Fibroblast of lung (primary cell): Measurements from ENCODE around the gene USP21.

ENCODE experiments used
- CTCF ChIP-seq, 2 donors: IDR thresholded peaks in 1 of 2; conservative IDR thresholded peaks in 1 of 2; 1 replicate in 1 of 2; 2 replicates in 1 of 2; pipeline ENCODE4 v1.5.1; 2011 to 2012; ENCODE audit warnings: low read length in 2 of 2, control low read depth in 1 of 2, inconsistent platforms in 1 of 2, low read depth in 1 of 2, mild to moderate bottlenecking in 1 of 2
- EZH2 ChIP-seq: IDR thresholded peaks from 2 replicates; pipeline ENCODE4 v1.5.1; 2012; ENCODE audit warnings: low read length, control low read depth, mild to moderate bottlenecking; ENCODE audit errors: missing control alignments

- TF ChIP-seq CTCF (conservative IDR thresholded peaks at IDR 0.05 in 1 of 2, IDR thresholded peaks at IDR 0.05 in 1 of 2; ENCODE audit: low read depth in 1 of 2, low read length in 2 of 2) (no peak), EZH2 (no peak)
Measured at GRCh38 chr1:161166669-161167548, 7.6 kb downstream of the USP21 start.
